C4-2B (cell line): ENCODE measurements around the gene POLD1.

Experiments used
- CTCF ChIP-seq: fragments of 450-650 bp; conservative IDR thresholded peaks from 2 replicates; pipeline ENCODE4 v1.5.1; 2017; ENCODE audit warnings: mild to moderate bottlenecking
- ZFX ChIP-seq: fragments of 450-650 bp; IDR thresholded peaks from 2 replicates; pipeline ENCODE4 v1.6.1; 2017

DNA sequence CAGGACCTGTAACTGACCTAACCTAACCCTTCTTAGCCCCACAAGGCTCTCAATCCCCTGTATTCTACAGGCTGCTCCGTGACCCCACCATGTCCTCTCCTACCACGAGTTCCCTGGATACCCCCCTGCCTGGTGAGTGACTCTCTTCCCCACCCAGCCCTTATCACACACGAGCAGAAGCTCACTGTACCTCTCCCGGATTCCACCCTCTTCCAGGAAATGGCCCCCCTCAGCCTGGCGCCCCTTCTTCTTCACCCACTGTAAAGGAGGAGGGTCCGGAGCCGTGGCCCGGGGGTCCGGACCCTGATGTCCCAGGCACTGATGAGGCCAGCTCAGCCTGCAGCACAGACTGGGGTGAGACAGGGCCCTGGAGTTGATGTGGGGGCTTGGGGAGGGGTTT lies 6.6 kb upstream of the POLD1 start:
- TF ChIP-seq CTCF, result no peak
- no peak for TF ChIP-seq ZFX
